ENCODE data around the gene CBX4. TPM values are rescaled to one million over a fixed set of nuclear protein-coding genes. Genes with fewer than 3 reads are reported as not detected.

Gene CBX4
- polyA plus RNA-seq, 4 donors: 5.4 to 50.4 (median 10.7) TPM

- Histone ChIP-seq H3K4me1 (ENCODE audit: control insufficient read depth in 3 of 3, insufficient read depth in 2 of 3, low read depth in 1 of 3, low read length in 2 of 3) (peaks cover 0 to 22% (median 6%) of the 10 kb centered on the region in 3 donors), H3K27ac (ENCODE audit: low read depth in 1 of 3, low read length in 2 of 3) (peak overlapping the region in 1 of 3 donors; percentile 6), H3K27me3 (ENCODE audit: control insufficient read depth in 3 of 3, insufficient read depth in 3 of 3, low read length in 3 of 3) (peaks cover 0 to 6% (median 0%) of the 10 kb centered on the region in 3 donors), H3K9me3 (ENCODE audit: control insufficient read depth in 2 of 2, insufficient read depth in 1 of 2, low read depth in 1 of 2, low read length in 1 of 2) (no peaks in the 10 kb centered on the region), H3K4me3 (ENCODE audit: low read depth in 1 of 3, low read length in 3 of 3) (no peak overlapping the region), H3K36me3 (ENCODE audit: control insufficient read depth in 3 of 3, insufficient read depth in 2 of 3, low read depth in 1 of 3, low read length in 3 of 3) (no peaks in the 10 kb centered on the region)
- peak; percentile 51 to 63 for DNase-seq
- no peak for FAIRE-seq
- 25 to 68% (median 29%) methylated on average over 6 of the region's 6 CpGs for WGBS, 3 donors
Measured at GRCh38 chr17:79824893-79825579, 14.2 kb downstream of the CBX4 start.

- Histone ChIP-seq H3K27ac (ENCODE audit: low read depth in 1 of 3, low read length in 2 of 3) (no peak overlapping the region), H3K9me3 (ENCODE audit: control insufficient read depth in 2 of 2, insufficient read depth in 1 of 2, low read depth in 1 of 2, low read length in 1 of 2) (no peaks in the 10 kb centered on the region), H3K36me3 (ENCODE audit: control insufficient read depth in 3 of 3, insufficient read depth in 2 of 3, low read depth in 1 of 3, low read length in 3 of 3) (no peaks in the 10 kb centered on the region), H3K4me3 (ENCODE audit: low read depth in 1 of 3, low read length in 3 of 3) (no peak overlapping the region), H3K4me1 (ENCODE audit: control insufficient read depth in 3 of 3, insufficient read depth in 2 of 3, low read depth in 1 of 3, low read length in 2 of 3) (peaks cover 0 to 22% (median 6%) of the 10 kb centered on the region in 3 donors), H3K27me3 (ENCODE audit: control insufficient read depth in 3 of 3, insufficient read depth in 3 of 3, low read length in 3 of 3) (peaks cover 0 to 12% (median 0%) of the 10 kb centered on the region in 3 donors)
- FAIRE-seq (no peak), DNase-seq (no peak)
- 91 to 94% (median 92%) methylated on average over 17 of the region's 17 CpGs for WGBS, 3 donors
Measured at GRCh38 chr17:79824234-79824633, 15.0 kb downstream of the CBX4 start.

- DNase-seq (no peak), FAIRE-seq (no peak)
- H3K4me1 ChIP-seq (ENCODE audit: control insufficient read depth in 3 of 3, insufficient read depth in 2 of 3, low read depth in 1 of 3, low read length in 2 of 3): peaks cover 0 to 18% (median 6%) of the 10 kb centered on the region in 3 donors
- no peak overlapping the region for H3K27ac ChIP-seq (ENCODE audit: low read depth in 1 of 3, low read length in 2 of 3)
- peaks cover 0 to 27% (median 2%) of the 10 kb centered on the region in 3 donors for H3K27me3 ChIP-seq (ENCODE audit: control insufficient read depth in 3 of 3, insufficient read depth in 3 of 3, low read length in 3 of 3)
- 92 to 94% (median 92%) methylated on average over 17 of the region's 17 CpGs for WGBS, 3 donors
- H3K9me3 ChIP-seq (ENCODE audit: control insufficient read depth in 2 of 2, insufficient read depth in 1 of 2, low read depth in 1 of 2, low read length in 1 of 2): no peaks in the 10 kb centered on the region
- no peaks in the 10 kb centered on the region for H3K36me3 ChIP-seq (ENCODE audit: control insufficient read depth in 3 of 3, insufficient read depth in 2 of 3, low read depth in 1 of 3, low read length in 3 of 3)
- no peak overlapping the region for H3K4me3 ChIP-seq (ENCODE audit: low read depth in 1 of 3, low read length in 3 of 3)
Measured at GRCh38 chr17:79822583-79823124, 16.6 kb downstream of the CBX4 start.

GRCh38 chr17:79821331-79822095, 17.7 kb downstream of the CBX4 start:
- 66 to 82% (median 76%) methylated on average over 12 of the region's 12 CpGs for WGBS, 3 donors
- Histone ChIP-seq H3K4me1 (ENCODE audit: control insufficient read depth in 3 of 3, insufficient read depth in 2 of 3, low read depth in 1 of 3, low read length in 2 of 3) (peaks cover 0 to 16% (median 6%) of the 10 kb centered on the region in 3 donors), H3K27me3 (ENCODE audit: control insufficient read depth in 3 of 3, insufficient read depth in 3 of 3, low read length in 3 of 3) (peaks cover 5 to 38% (median 6%) of the 10 kb centered on the region in 3 donors), H3K4me3 (ENCODE audit: low read depth in 1 of 3, low read length in 3 of 3) (no peak overlapping the region), H3K27ac (ENCODE audit: low read depth in 1 of 3, low read length in 2 of 3) (no peak overlapping the region), H3K36me3 (ENCODE audit: control insufficient read depth in 3 of 3, insufficient read depth in 2 of 3, low read depth in 1 of 3, low read length in 3 of 3) (no peaks in the 10 kb centered on the region), H3K9me3 (ENCODE audit: control insufficient read depth in 2 of 2, insufficient read depth in 1 of 2, low read depth in 1 of 2, low read length in 1 of 2) (no peaks in the 10 kb centered on the region)
- DNase-seq (no peak), FAIRE-seq (no peak)

- no peak for DNase-seq
- Histone ChIP-seq H3K4me3 (ENCODE audit: low read depth in 1 of 3, low read length in 3 of 3) (no peak overlapping the region), H3K9me3 (ENCODE audit: control insufficient read depth in 2 of 2, insufficient read depth in 1 of 2, low read depth in 1 of 2, low read length in 1 of 2) (no peaks in the 10 kb centered on the region), H3K4me1 (ENCODE audit: control insufficient read depth in 3 of 3, insufficient read depth in 2 of 3, low read depth in 1 of 3, low read length in 2 of 3) (peaks cover 0 to 14% (median 6%) of the 10 kb centered on the region in 3 donors), H3K27ac (ENCODE audit: low read depth in 1 of 3, low read length in 2 of 3) (no peak overlapping the region), H3K27me3 (ENCODE audit: control insufficient read depth in 3 of 3, insufficient read depth in 3 of 3, low read length in 3 of 3) (peaks cover 6 to 44% (median 11%) of the 10 kb centered on the region in 3 donors), H3K36me3 (ENCODE audit: control insufficient read depth in 3 of 3, insufficient read depth in 2 of 3, low read depth in 1 of 3, low read length in 3 of 3) (no peaks in the 10 kb centered on the region)
- FAIRE-seq: no peak
- WGBS, 3 donors: 85 to 93% (median 91%) methylated on average over 4 of the region's 4 CpGs
Measured at GRCh38 chr17:79820959-79821330, 18.3 kb downstream of the CBX4 start.

- WGBS, 3 donors: 89 to 92% (median 91%) methylated on average over 13 of the region's 13 CpGs
- peaks cover 6 to 55% (median 19%) of the 10 kb centered on the region in 3 donors for H3K27me3 ChIP-seq (ENCODE audit: control insufficient read depth in 3 of 3, insufficient read depth in 3 of 3, low read length in 3 of 3)
- H3K4me3 ChIP-seq (ENCODE audit: low read depth in 1 of 3, low read length in 3 of 3): no peak overlapping the region
- FAIRE-seq (no peak), DNase-seq (no peak)
- H3K27ac ChIP-seq (ENCODE audit: low read depth in 1 of 3, low read length in 2 of 3): no peak overlapping the region
- H3K36me3 ChIP-seq (ENCODE audit: control insufficient read depth in 3 of 3, insufficient read depth in 2 of 3, low read depth in 1 of 3, low read length in 3 of 3): no peaks in the 10 kb centered on the region
- H3K4me1 ChIP-seq (ENCODE audit: control insufficient read depth in 3 of 3, insufficient read depth in 2 of 3, low read depth in 1 of 3, low read length in 2 of 3): peaks cover 0 to 4% (median under 1%) of the 10 kb centered on the region in 3 donors
- H3K9me3 ChIP-seq (ENCODE audit: control insufficient read depth in 2 of 2, insufficient read depth in 1 of 2, low read depth in 1 of 2, low read length in 1 of 2): no peaks in the 10 kb centered on the region
Measured at GRCh38 chr17:79819534-79820276, 19.5 kb downstream of the CBX4 start.

GRCh38 chr17:79819085-79819484, 20.2 kb downstream of the CBX4 start:
- peaks cover 6 to 61% (median 23%) of the 10 kb centered on the region in 3 donors for H3K27me3 ChIP-seq (ENCODE audit: control insufficient read depth in 3 of 3, insufficient read depth in 3 of 3, low read length in 3 of 3)
- H3K36me3 ChIP-seq (ENCODE audit: control insufficient read depth in 3 of 3, insufficient read depth in 2 of 3, low read depth in 1 of 3, low read length in 3 of 3): no peaks in the 10 kb centered on the region
- DNase-seq (no peak), FAIRE-seq (no peak)
- WGBS, 3 donors: 85 to 88% (median 87%) methylated on average over 5 of the region's 5 CpGs
- H3K4me3 ChIP-seq (ENCODE audit: low read depth in 1 of 3, low read length in 3 of 3): no peak overlapping the region
- no peak overlapping the region for H3K27ac ChIP-seq (ENCODE audit: low read depth in 1 of 3, low read length in 2 of 3)
- H3K4me1 ChIP-seq (ENCODE audit: control insufficient read depth in 3 of 3, insufficient read depth in 2 of 3, low read depth in 1 of 3, low read length in 2 of 3): peaks cover 0 to 9% (median 0%) of the 10 kb centered on the region in 3 donors
- no peaks in the 10 kb centered on the region for H3K9me3 ChIP-seq (ENCODE audit: control insufficient read depth in 2 of 2, insufficient read depth in 1 of 2, low read depth in 1 of 2, low read length in 1 of 2)
